NCI-H1105 treated with DMSO at 0.1 percent for 48 hours (cell line): Measurements from ENCODE around the gene PIK3CB.
A peak's percentile ranks its signal among the peaks of the same experiment; 100 is the strongest.

Experiments
- DNase-seq: peaks from one replicate; lab custom pipeline; 2025; lab: John Stamatoyannopoulos, UW

PIK3CB gene

GRCh38 chr3:138834596-138835396 is at the start of gene PIK3CB:
Gene PIK3CB, minus strand, starts transcription at chr3:138834928. Its CDS starts 75,585 bp downstream, at chr3:138759343.
- peak; percentile 95 for DNase-seq

GRCh38 chr3:138881233-138881632 is 46.5 kb upstream of the PIK3CB start:
- no peak for DNase-seq

GRCh38 chr3:138879541-138880380 is 45.0 kb upstream of the PIK3CB start:
- no peak for DNase-seq

- DNase-seq, result no peak
These were observed 42.5 kb upstream of the PIK3CB start for GRCh38 chr3:138877226-138877625.

GRCh38 chr3:138875754-138876664 is 41.3 kb upstream of the PIK3CB start:
- DNase-seq, result no peak

- DNase-seq, result no peak
These were observed 40.5 kb upstream of the PIK3CB start for GRCh38 chr3:138875096-138875753.

- no peak for DNase-seq
These were observed 38.9 kb upstream of the PIK3CB start for GRCh38 chr3:138873471-138874278.

GRCh38 chr3:138872632-138873031 is 37.9 kb upstream of the PIK3CB start:
- no peak for DNase-seq

- DNase-seq, result no peak
These were observed 33.3 kb upstream of the PIK3CB start for GRCh38 chr3:138867996-138868395.

GRCh38 chr3:138863776-138864113 is 29.0 kb upstream of the PIK3CB start:
- DNase-seq, result no peak

GRCh38 chr3:138862924-138863775 is 28.4 kb upstream of the PIK3CB start:
- no peak for DNase-seq

GRCh38 chr3:138862531-138862923 is 27.8 kb upstream of the PIK3CB start:
- no peak for DNase-seq

- DNase-seq, result no peak
These were observed 27.1 kb upstream of the PIK3CB start for GRCh38 chr3:138861798-138862197.

- DNase-seq, result no peak
These were observed 22.1 kb upstream of the PIK3CB start for GRCh38 chr3:138856799-138857198.

- DNase-seq, result no peak
These were observed 20.2 kb upstream of the PIK3CB start for GRCh38 chr3:138854940-138855339.

- DNase-seq, result no peak
These were observed 19.5 kb upstream of the PIK3CB start for GRCh38 chr3:138854204-138854603.

GRCh38 chr3:138850151-138850550 is 15.4 kb upstream of the PIK3CB start:
- DNase-seq, result peak; percentile 47

GRCh38 chr3:138849222-138849940 is 14.7 kb upstream of the PIK3CB start:
- DNase-seq, result no peak

GRCh38 chr3:138848696-138849095 is 14.0 kb upstream of the PIK3CB start:
- no peak for DNase-seq
